Common myeloid progenitor, CD34-positive (primary cell): ENCODE measurements around the gene ELF2.

Experiments used
- CTCF ChIA-PET: fragments of 350-600 bp; sonication (Branson Sonifier 250); formaldehyde crosslinking; loops from one replicate; lab custom pipeline; 2021; ENCODE audit warnings: antibody characterized with exemption; lab: Charles Lee
- POLR2A ChIA-PET: fragments of 350-600 bp; sonication (Branson Sonifier 250); formaldehyde crosslinking; loops from one replicate; lab custom pipeline; 2021; ENCODE audit warnings: antibody characterized with exemption; lab: Charles Lee
- DNase-seq, 3 donors: peaks; one replicate each; pipeline versions ENCODE4 v3.0.0 to v3.0.0-alpha.2; 2013
- H3K27ac ChIP-seq, 2 experiments: 1 replicate in 1 of 2; 2 replicates in 1 of 2; pipeline ENCODE4 v1.7.0; 2013; ENCODE audit warnings: inconsistent platforms in 2 of 2, low read length in 2 of 2, mild to moderate bottlenecking in 2 of 2, low read depth in 1 of 2, moderate library complexity in 1 of 2; ENCODE audit not compliant: severe bottlenecking in 2 of 2, insufficient read depth in 1 of 2, poor library complexity in 1 of 2
- H3K27me3 ChIP-seq, 5 experiments: replicated peaks in 2 of 5; 1 replicate in 3 of 5; 2 replicates in 2 of 5; pipeline versions ENCODE4 v1.6.1 to v1.7.0; 2013; ENCODE audit warnings: low read length in 4 of 5, mild to moderate bottlenecking in 2 of 5, moderate library complexity in 2 of 5, inconsistent platforms in 1 of 5; ENCODE audit not compliant: insufficient read depth in 5 of 5, control insufficient read depth in 4 of 5
- H3K36me3 ChIP-seq, 4 experiments: 1 replicate in 2 of 4; 2 replicates in 2 of 4; pipeline versions ENCODE4 v1.6.1 to v1.7.0; 2013; ENCODE audit warnings: low read length in 3 of 4, control low read depth in 1 of 4, mild to moderate bottlenecking in 1 of 4; ENCODE audit not compliant: control insufficient read depth in 4 of 4, insufficient read depth in 4 of 4
- H3K4me1 ChIP-seq, 4 experiments: 1 replicate in 3 of 4; 2 replicates in 1 of 4; pipeline versions ENCODE4 v1.6.1 to v1.7.1; 2013; ENCODE audit warnings: low read length in 3 of 4, mild to moderate bottlenecking in 3 of 4, control low read depth in 1 of 4, inconsistent platforms in 1 of 4, moderate library complexity in 1 of 4; ENCODE audit not compliant: control insufficient read depth in 4 of 4, insufficient read depth in 4 of 4; ENCODE audit errors: control extremely low read depth in 1 of 4
- H3K4me3 ChIP-seq, 7 experiments: 1 replicate in 4 of 7; 2 replicates in 3 of 7; pipeline versions ENCODE4 v1.5.1 to v1.7.0; 2013; ENCODE audit warnings: mild to moderate bottlenecking in 7 of 7, low read length in 6 of 7, moderate library complexity in 6 of 7, inconsistent platforms in 2 of 7, low read depth in 2 of 7, control low read depth in 1 of 7; ENCODE audit not compliant: insufficient read depth in 4 of 7, control insufficient read depth in 1 of 7; ENCODE audit errors: extremely low read depth in 1 of 7
- H3K9me3 ChIP-seq, 5 experiments: 1 replicate in 4 of 5; 2 replicates in 1 of 5; pipeline versions ENCODE4 v1.6.1 to v1.7.1; 2013; ENCODE audit warnings: low read length in 4 of 5, mild to moderate bottlenecking in 2 of 5, inconsistent platforms in 1 of 5, low read depth in 1 of 5, moderate library complexity in 1 of 5; ENCODE audit not compliant: control insufficient read depth in 4 of 5, insufficient read depth in 2 of 5; ENCODE audit errors: control extremely low read depth in 1 of 5
- WGBS: methylation state at CpG from one replicate; pipeline ENCODE4 v1.1.5; 2013; ENCODE audit not compliant: insufficient coverage; 5-methylcytosine and 5-hydroxymethylcytosine counted together

Gene ELF2

DNA sequence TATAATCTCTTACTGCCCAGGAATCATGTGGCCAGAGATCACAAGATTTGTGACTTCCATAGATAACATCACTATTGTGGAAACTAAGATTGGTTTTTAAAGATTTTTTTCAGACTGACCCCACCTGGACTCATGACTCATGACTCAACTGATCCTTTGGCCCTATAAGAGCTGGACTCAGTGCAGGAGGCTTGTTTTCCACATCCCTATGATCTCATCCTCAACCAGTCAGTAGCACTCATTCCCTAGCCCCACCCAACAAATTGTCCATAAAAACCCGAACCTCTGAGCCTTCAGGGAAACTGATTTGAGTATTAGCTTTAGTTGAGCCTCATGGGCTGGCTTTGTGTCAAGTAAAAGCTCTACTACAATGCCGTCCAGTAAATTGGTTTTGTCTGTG lies 169.4 kb downstream of the ELF2 start:
- peaks cover 0 to 7% (median 5%) of the 10 kb centered on the region in 5 experiments for H3K9me3 ChIP-seq
- 80% methylated on average over 1 of the region's 2 CpGs for WGBS
- H3K27ac ChIP-seq: no peak overlapping the region
- H3K4me1 ChIP-seq: no peaks in the 10 kb centered on the region
- H3K27me3 ChIP-seq: no peaks in the 10 kb centered on the region
- H3K4me3 ChIP-seq: no peak overlapping the region
- no peaks in the 10 kb centered on the region for H3K36me3 ChIP-seq
- ChIA-PET CTCF (interaction anchor here (1.3 kb wide), 1 partner anchor 23 kb away, joined by 3 read pairs; no protein-coding TSS in a partner anchor), POLR2A (no interaction called here)
- no peak for DNase-seq
